Fibroblast of lung (primary cell): ENCODE results near the gene DKKL1. TPM values are rescaled to one million over a fixed set of nuclear protein-coding genes. Genes with fewer than 3 reads are reported as not detected.

ENCODE experiments used
- DNase-seq, 2 donors: peaks; one replicate each; pipeline versions ENCODE4 v3.0.0 to v3.0.0-alpha.2; 2010; ENCODE audit warnings: low read depth in 2 of 2
- H2AFZ ChIP-seq: 2 replicates; pipeline ENCODE4 v1.5.1; 2012; ENCODE audit warnings: low read length, control low read depth, inconsistent platforms
- H3K27ac ChIP-seq: 2 replicates; pipeline ENCODE4 v1.5.1; 2011; ENCODE audit warnings: low read length, control low read depth; ENCODE audit not compliant: insufficient read depth
- H3K27me3 ChIP-seq: 2 replicates; pipeline ENCODE4 v1.5.1; 2011; ENCODE audit warnings: mild to moderate bottlenecking, low read length; ENCODE audit not compliant: control insufficient read depth, insufficient read depth
- H3K36me3 ChIP-seq: 2 replicates; pipeline ENCODE4 v1.5.1; 2011; ENCODE audit warnings: low read length; ENCODE audit not compliant: control insufficient read depth, insufficient read depth
- H3K4me1 ChIP-seq: 2 replicates; pipeline ENCODE4 v1.5.1; 2011; ENCODE audit warnings: low read length; ENCODE audit not compliant: control insufficient read depth, insufficient read depth; ENCODE audit errors: extremely low read depth
- H3K4me2 ChIP-seq: 2 replicates; pipeline ENCODE4 v1.5.1; 2011; ENCODE audit warnings: low read length, control low read depth; ENCODE audit not compliant: insufficient read depth; ENCODE audit errors: extremely low read depth
- H3K4me3 ChIP-seq, 4 experiments: fragments of 200-600 bp in 1 of 4; sonication (generic) in 1 of 4; replicated peaks in 1 of 4; 2 replicates each; pipeline ENCODE4 v1.5.1; 2011 to 2016; ENCODE audit warnings: low read length in 4 of 4, low read depth in 3 of 4, mild to moderate bottlenecking in 3 of 4, control low read depth in 2 of 4, inconsistent platforms in 1 of 4, mixed read lengths in 1 of 4; ENCODE audit not compliant: insufficient read depth in 1 of 4; ENCODE audit errors: control extremely low read depth in 1 of 4
- H3K79me2 ChIP-seq: 2 replicates; pipeline ENCODE4 v1.5.1; 2012; ENCODE audit warnings: mild to moderate bottlenecking, low read length, inconsistent platforms; ENCODE audit not compliant: control insufficient read depth, insufficient read depth
- H3K9ac ChIP-seq: 2 replicates; pipeline ENCODE4 v1.5.1; 2011; ENCODE audit warnings: mild to moderate bottlenecking, low read length, control low read depth; ENCODE audit not compliant: insufficient read depth
- H3K9me3 ChIP-seq: 2 replicates; pipeline ENCODE4 v1.5.1; 2012; ENCODE audit warnings: low read depth, low read length; ENCODE audit not compliant: control insufficient read depth, insufficient read depth
- H4K20me1 ChIP-seq: 2 replicates; pipeline ENCODE4 v1.5.1; 2011; ENCODE audit warnings: low read length; ENCODE audit not compliant: control insufficient read depth, insufficient read depth; ENCODE audit errors: extremely low read depth
- CTCF ChIP-seq, 2 donors: IDR thresholded peaks in 1 of 2; conservative IDR thresholded peaks in 1 of 2; 1 replicate in 1 of 2; 2 replicates in 1 of 2; pipeline ENCODE4 v1.5.1; 2011 to 2012; ENCODE audit warnings: low read length in 2 of 2, control low read depth in 1 of 2, inconsistent platforms in 1 of 2, low read depth in 1 of 2, mild to moderate bottlenecking in 1 of 2
- EZH2 ChIP-seq: IDR thresholded peaks from 2 replicates; pipeline ENCODE4 v1.5.1; 2012; ENCODE audit warnings: low read length, control low read depth, mild to moderate bottlenecking; ENCODE audit errors: missing control alignments
- polyA plus RNA-seq, 2 donors: library from polyadenylated mRNA; depleted of rRNA in 1 of 2; stranded (reverse) in 1 of 2; unstranded in 1 of 2; fragments of >200 nt; gene quantifications; 2 replicates each; pipeline ENCODE4 v1.2.1, GENCODE V29; 2011 to 2012; ENCODE audit warnings: missing spikeins in 1 of 2
- total RNA-seq: library from RNA; depleted of rRNA; stranded (reverse); fragments of >200 nt; gene quantifications from 2 replicates; pipeline ENCODE4 v1.2.1, GENCODE V29; 2014

DKKL1 gene
- total and polyA plus RNA-seq, 2 donors (not counting 1 experiment from before 2014, with no cell fraction given) = 0.19 TPM; not detected in 1

- no peak for TF ChIP-seq CTCF (conservative IDR thresholded peaks at IDR 0.05 in 1 of 2, IDR thresholded peaks at IDR 0.05 in 1 of 2; ENCODE audit: low read depth in 1 of 2, low read length in 2 of 2)
- TF ChIP-seq EZH2 = no peak
- Histone ChIP-seq H2AFZ (no peak overlapping the region), H3K4me1 (no peaks in the 10 kb centered on the region), H3K27me3 (peaks cover 4% of the 10 kb centered on the region), H3K9me3 (no peaks in the 10 kb centered on the region), H3K4me2 (no peak overlapping the region), H3K79me2 (no peaks in the 10 kb centered on the region), H4K20me1 (no peaks in the 10 kb centered on the region), H3K27ac (no peak overlapping the region), H3K36me3 (no peaks in the 10 kb centered on the region), H3K4me3 (no peak overlapping the region), H3K9ac (no peak overlapping the region)
- no peak for DNase-seq
Measured at GRCh38 chr19:49383599-49383998, 19.9 kb downstream of the DKKL1 start.

GRCh38 chr19:49387936-49388372, 24.3 kb downstream of the DKKL1 start, which contains the start of gene KASH5:
Gene KASH5, plus strand, starts transcription at chr19:49388249. Its CDS starts 2,635 bp downstream, at chr19:49390884.
- H4K20me1 ChIP-seq = no peaks in the 10 kb centered on the region
- H3K9ac ChIP-seq = no peak within 1 kb of the TSS
- no peaks in the 10 kb centered on the region for H3K4me1 ChIP-seq
- no peaks in the 10 kb centered on the region for H3K9me3 ChIP-seq
- no peak for TF ChIP-seq CTCF (conservative IDR thresholded peaks at IDR 0.05 in 1 of 2, IDR thresholded peaks at IDR 0.05 in 1 of 2; ENCODE audit: low read depth in 1 of 2, low read length in 2 of 2)
- no peak for TF ChIP-seq EZH2
- H3K79me2 ChIP-seq = no peaks in the 10 kb centered on the region
- no peaks in the 10 kb centered on the region for H3K36me3 ChIP-seq
- H3K4me2 ChIP-seq = no peak within 1 kb of the TSS
- DNase-seq = peak; percentile 22 to 52
- H3K27me3 ChIP-seq = peaks cover 6% of the 10 kb centered on the region
- no peak within 1 kb of the TSS for H3K27ac ChIP-seq
- H3K4me3 ChIP-seq = no peak within 1 kb of the TSS
- H2AFZ ChIP-seq = no peak within 1 kb of the TSS

GRCh38 chr19:49389406-49389805, 25.7 kb downstream of the DKKL1 start:
- Histone ChIP-seq H3K4me3 (no peak overlapping the region), H3K9me3 (no peaks in the 10 kb centered on the region), H2AFZ (no peak overlapping the region), H3K27me3 (peaks cover 6% of the 10 kb centered on the region), H3K4me2 (no peak overlapping the region), H3K27ac (no peak overlapping the region), H4K20me1 (no peaks in the 10 kb centered on the region), H3K79me2 (no peaks in the 10 kb centered on the region), H3K36me3 (no peaks in the 10 kb centered on the region), H3K9ac (no peak overlapping the region), H3K4me1 (no peaks in the 10 kb centered on the region)
- DNase-seq = no peak
- TF ChIP-seq EZH2 = no peak
- no peak for TF ChIP-seq CTCF (conservative IDR thresholded peaks at IDR 0.05 in 1 of 2, IDR thresholded peaks at IDR 0.05 in 1 of 2; ENCODE audit: low read depth in 1 of 2, low read length in 2 of 2)
